Osteoblast (primary cell): ENCODE results near the gene OTOR. TPM values are rescaled to one million over a fixed set of nuclear protein-coding genes. Genes with fewer than 3 reads are reported as not detected.

Experiments
- DNase-seq: peaks from one replicate; pipeline ENCODE4 v3.0.0; 2011; ENCODE audit warnings: low spot score, mixed read lengths; ENCODE audit not compliant: insufficient read length; ENCODE audit errors: missing footprints
- H2AFZ ChIP-seq: 2 replicates; pipeline ENCODE4 v1.6.0; 2011; ENCODE audit warnings: mild to moderate bottlenecking, low read length
- H3K27ac ChIP-seq: 2 replicates; pipeline ENCODE4 v1.5.1; 2011; ENCODE audit warnings: mild to moderate bottlenecking, low read depth, low read length, moderate library complexity
- H3K27me3 ChIP-seq: 2 replicates; pipeline ENCODE4 v1.6.0; 2012; ENCODE audit warnings: mild to moderate bottlenecking, control low read depth, inconsistent platforms, low read length, moderate library complexity; ENCODE audit not compliant: insufficient read depth
- H3K36me3 ChIP-seq: 2 replicates; pipeline ENCODE4 v1.5.1; 2011; ENCODE audit warnings: mild to moderate bottlenecking, low read length, control low read depth, moderate library complexity; ENCODE audit not compliant: insufficient read depth
- H3K4me1 ChIP-seq: 2 replicates; pipeline ENCODE4 v1.5.1; 2011; ENCODE audit warnings: mild to moderate bottlenecking, low read length, control low read depth, moderate library complexity; ENCODE audit not compliant: insufficient read depth
- H3K4me2 ChIP-seq: 2 replicates; pipeline ENCODE4 v1.6.0; 2011; ENCODE audit warnings: mild to moderate bottlenecking, low read length; ENCODE audit not compliant: insufficient read depth
- H3K4me3 ChIP-seq: fragments of 200-600 bp; sonication (generic); 3 replicates; pipeline ENCODE4 v1.5.1; 2012; ENCODE audit warnings: mild to moderate bottlenecking, low read length, inconsistent platforms; ENCODE audit not compliant: insufficient read depth
- H3K79me2 ChIP-seq: 2 replicates; pipeline ENCODE4 v1.6.0; 2012; ENCODE audit warnings: mild to moderate bottlenecking, low read length, control low read depth, inconsistent platforms; ENCODE audit not compliant: insufficient read depth
- H3K9me3 ChIP-seq: 2 replicates; pipeline ENCODE4 v1.5.1; 2011; ENCODE audit warnings: low read depth, low read length, control low read depth
- H4K20me1 ChIP-seq: 2 replicates; pipeline ENCODE4 v1.6.0; 2012; ENCODE audit warnings: mild to moderate bottlenecking, low read length, control low read depth; ENCODE audit not compliant: insufficient read depth
- total RNA-seq: library from RNA; depleted of rRNA; stranded (reverse); fragments of >200 nt; gene quantifications from 2 replicates; pipeline ENCODE4 v1.2.3, GENCODE V29; 2012
- TF ChIP-seq, protein P1 (sequence below): IDR thresholded peaks from 2 replicates; pipeline ENCODE4 v1.5.1; 2011; ENCODE audit warnings: mild to moderate bottlenecking, low read depth, low read length, moderate library complexity; ENCODE audit errors: extremely low read depth

Gene OTOR
- total RNA-seq, 1 donor: not detected

DNA sequence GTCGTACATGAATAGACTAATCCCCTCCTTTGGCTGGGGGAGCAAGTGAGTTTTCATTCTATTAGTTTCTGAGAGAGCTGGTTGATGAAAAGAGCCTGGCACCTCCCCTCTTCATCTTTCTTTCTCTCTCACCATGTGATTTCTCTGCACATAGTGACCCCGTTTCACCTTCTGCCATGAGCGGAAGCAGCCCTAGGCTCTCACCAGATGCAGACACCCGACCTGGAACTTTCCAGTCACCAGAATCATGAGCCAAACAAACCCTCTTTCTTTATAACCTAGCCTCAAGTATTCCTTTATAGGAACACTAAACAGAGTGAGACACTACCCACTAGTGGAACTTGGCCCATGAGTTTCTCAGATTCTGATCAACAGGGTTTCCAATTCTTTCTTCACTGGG, 16.4 kb downstream of the OTOR start:
- TF ChIP-seq, protein P1, sequence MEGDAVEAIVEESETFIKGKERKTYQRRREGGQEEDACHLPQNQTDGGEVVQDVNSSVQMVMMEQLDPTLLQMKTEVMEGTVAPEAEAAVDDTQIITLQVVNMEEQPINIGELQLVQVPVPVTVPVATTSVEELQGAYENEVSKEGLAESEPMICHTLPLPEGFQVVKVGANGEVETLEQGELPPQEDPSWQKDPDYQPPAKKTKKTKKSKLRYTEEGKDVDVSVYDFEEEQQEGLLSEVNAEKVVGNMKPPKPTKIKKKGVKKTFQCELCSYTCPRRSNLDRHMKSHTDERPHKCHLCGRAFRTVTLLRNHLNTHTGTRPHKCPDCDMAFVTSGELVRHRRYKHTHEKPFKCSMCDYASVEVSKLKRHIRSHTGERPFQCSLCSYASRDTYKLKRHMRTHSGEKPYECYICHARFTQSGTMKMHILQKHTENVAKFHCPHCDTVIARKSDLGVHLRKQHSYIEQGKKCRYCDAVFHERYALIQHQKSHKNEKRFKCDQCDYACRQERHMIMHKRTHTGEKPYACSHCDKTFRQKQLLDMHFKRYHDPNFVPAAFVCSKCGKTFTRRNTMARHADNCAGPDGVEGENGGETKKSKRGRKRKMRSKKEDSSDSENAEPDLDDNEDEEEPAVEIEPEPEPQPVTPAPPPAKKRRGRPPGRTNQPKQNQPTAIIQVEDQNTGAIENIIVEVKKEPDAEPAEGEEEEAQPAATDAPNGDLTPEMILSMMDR: no peak
- DNase-seq: no peak
- Histone ChIP-seq H3K36me3 (no peaks in the 10 kb centered on the region), H3K27me3 (peaks cover 3% of the 10 kb centered on the region), H2AFZ (no peak overlapping the region), H3K4me3 (no peak overlapping the region), H3K79me2 (no peaks in the 10 kb centered on the region), H4K20me1 (no peaks in the 10 kb centered on the region), H3K4me2 (no peak overlapping the region), H3K9me3 (no peaks in the 10 kb centered on the region), H3K27ac (no peak overlapping the region), H3K4me1 (no peaks in the 10 kb centered on the region)

DNA sequence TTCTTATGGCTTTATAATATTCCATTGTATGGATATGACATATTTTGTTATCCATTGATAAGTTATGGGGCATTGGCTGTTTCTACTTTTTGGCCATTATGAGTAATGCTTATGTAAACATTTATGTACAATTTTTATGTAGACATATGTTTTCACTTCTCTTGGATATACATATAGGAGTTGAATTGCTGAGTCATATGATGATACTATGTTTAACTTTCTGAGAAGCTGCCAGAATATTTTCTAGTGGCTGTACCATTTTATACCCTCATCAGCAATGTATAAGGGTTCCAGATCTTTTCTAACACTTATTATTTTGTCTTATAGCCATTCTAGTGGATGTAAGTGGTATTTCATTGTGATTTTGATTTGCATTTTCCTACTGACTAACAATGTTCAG, 23.1 kb downstream of the OTOR start:
- DNase-seq: no peak
- no peak overlapping the region for H3K27ac ChIP-seq

DNA sequence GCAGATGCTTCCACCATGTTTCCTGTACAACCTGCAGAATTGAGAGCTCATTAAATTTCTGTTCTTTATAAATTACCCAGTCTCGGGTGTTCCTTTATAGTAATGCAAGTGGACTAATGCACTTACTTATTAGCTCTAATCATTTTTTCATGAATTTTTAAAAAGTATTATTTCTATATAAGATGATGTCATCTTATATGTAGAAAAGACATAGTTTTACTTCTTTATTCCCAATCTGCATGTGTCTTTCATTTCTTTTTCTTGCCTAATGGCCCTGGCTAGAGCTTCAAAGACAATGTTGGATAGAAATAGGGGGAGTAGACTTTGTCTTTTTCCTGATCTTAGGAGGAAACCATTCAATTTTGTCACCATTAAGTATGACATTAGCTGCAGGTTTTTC, 27.8 kb downstream of the OTOR start:
- Histone ChIP-seq H3K27ac (no peak overlapping the region), H2AFZ (no peak overlapping the region), H3K4me1 (no peaks in the 10 kb centered on the region), H3K4me3 (no peak overlapping the region), H3K79me2 (no peaks in the 10 kb centered on the region), H3K36me3 (no peaks in the 10 kb centered on the region), H3K9me3 (no peaks in the 10 kb centered on the region), H3K27me3 (no peaks in the 10 kb centered on the region), H4K20me1 (no peaks in the 10 kb centered on the region), H3K4me2 (no peak overlapping the region)
- DNase-seq: no peak
- TF ChIP-seq, protein P1: no peak

More for the DNA sequence above, 23.1 kb downstream of the OTOR start:
- TF ChIP-seq, protein P1: no peak
- H3K4me2 ChIP-seq: no peak overlapping the region
- no peaks in the 10 kb centered on the region for H3K36me3 ChIP-seq
- no peaks in the 10 kb centered on the region for H3K4me1 ChIP-seq
- no peaks in the 10 kb centered on the region for H3K79me2 ChIP-seq
- H2AFZ ChIP-seq: no peak overlapping the region
- no peaks in the 10 kb centered on the region for H3K9me3 ChIP-seq
- no peaks in the 10 kb centered on the region for H3K27me3 ChIP-seq
- H4K20me1 ChIP-seq: no peaks in the 10 kb centered on the region
- H3K4me3 ChIP-seq: no peak overlapping the region

DNA sequence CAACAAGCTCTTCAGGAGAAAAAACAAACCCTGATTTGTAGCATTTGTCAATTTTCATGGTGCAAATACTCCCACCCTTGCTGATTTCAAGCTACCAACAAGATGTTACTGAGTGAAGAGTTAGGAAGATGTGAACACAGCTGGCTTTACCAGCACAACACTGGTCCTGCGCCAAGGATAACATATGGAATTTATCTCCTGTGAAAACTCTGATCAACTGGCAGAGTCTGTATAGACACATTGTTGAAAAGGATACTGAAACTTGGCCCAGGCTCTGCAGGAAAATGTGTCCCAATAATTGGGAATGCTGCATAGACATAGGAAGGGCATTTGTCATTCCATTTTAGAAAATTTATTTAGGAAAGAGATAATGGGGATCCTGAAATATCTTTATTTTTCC, 29.0 kb downstream of the OTOR start:
- H2AFZ ChIP-seq: no peak overlapping the region
- H3K27me3 ChIP-seq: no peaks in the 10 kb centered on the region
- no peaks in the 10 kb centered on the region for H3K79me2 ChIP-seq
- no peaks in the 10 kb centered on the region for H4K20me1 ChIP-seq
- no peaks in the 10 kb centered on the region for H3K4me1 ChIP-seq
- H3K27ac ChIP-seq: no peak overlapping the region
- H3K9me3 ChIP-seq: no peaks in the 10 kb centered on the region
- no peak for DNase-seq
- H3K36me3 ChIP-seq: no peaks in the 10 kb centered on the region
- no peak overlapping the region for H3K4me3 ChIP-seq
- no peak overlapping the region for H3K4me2 ChIP-seq
- TF ChIP-seq, protein P1: no peak
